PC-9 (cell line): Measurements from ENCODE around the gene OBSCN.

Experiments used
- EZH2 ChIP-seq: fragments of 200-600 bp; sonication (generic); IDR thresholded peaks from 2 replicates; pipeline ENCODE4 v1.8.0; 2017; ENCODE audit warnings: antibody characterized with exemption, low read depth
- TF ChIP-seq, protein P1 (sequence below): fragments of 200-600 bp; sonication (generic); conservative IDR thresholded peaks from 2 replicates; pipeline ENCODE4 v1.6.1; 2017; ENCODE audit warnings: mixed run types, antibody characterized with exemption, mild to moderate bottlenecking, moderate library complexity

DNA sequence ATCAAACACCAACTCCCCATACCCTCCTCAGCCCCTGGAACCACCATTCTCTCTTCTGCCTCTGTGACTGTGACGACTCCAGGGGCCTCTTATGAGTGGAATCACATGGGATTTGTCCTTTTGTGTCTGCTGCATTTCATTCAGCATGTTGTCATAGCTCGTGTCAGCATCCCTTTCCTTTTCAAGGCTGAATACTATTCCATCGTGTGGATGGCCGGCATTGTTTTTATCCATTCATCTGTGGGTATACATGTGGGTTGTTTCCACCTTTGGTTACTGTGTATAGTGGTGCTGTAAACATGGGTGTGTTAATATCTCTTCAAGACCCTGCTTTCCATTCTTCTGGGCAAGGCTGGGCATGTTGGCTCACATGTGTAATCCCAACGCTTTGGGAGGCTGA, 17.1 kb upstream of the OBSCN start:
- no peak for TF ChIP-seq EZH2
- TF ChIP-seq, protein P1, sequence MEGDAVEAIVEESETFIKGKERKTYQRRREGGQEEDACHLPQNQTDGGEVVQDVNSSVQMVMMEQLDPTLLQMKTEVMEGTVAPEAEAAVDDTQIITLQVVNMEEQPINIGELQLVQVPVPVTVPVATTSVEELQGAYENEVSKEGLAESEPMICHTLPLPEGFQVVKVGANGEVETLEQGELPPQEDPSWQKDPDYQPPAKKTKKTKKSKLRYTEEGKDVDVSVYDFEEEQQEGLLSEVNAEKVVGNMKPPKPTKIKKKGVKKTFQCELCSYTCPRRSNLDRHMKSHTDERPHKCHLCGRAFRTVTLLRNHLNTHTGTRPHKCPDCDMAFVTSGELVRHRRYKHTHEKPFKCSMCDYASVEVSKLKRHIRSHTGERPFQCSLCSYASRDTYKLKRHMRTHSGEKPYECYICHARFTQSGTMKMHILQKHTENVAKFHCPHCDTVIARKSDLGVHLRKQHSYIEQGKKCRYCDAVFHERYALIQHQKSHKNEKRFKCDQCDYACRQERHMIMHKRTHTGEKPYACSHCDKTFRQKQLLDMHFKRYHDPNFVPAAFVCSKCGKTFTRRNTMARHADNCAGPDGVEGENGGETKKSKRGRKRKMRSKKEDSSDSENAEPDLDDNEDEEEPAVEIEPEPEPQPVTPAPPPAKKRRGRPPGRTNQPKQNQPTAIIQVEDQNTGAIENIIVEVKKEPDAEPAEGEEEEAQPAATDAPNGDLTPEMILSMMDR, result no peak
